SK-N-SH treated with all-trans-retinoic acid at 6 μM for 48 hours (cell line): ENCODE measurements around the gene SEC24C.

Experiments
- ATAC-seq: fragments of 200-7000 bp; cut with Tn5 transposase; 3 replicates; pipeline ENCODE4 v1.9.1; 2020; ENCODE audit warnings: mild to moderate bottlenecking, moderate library complexity
- BACH2 ChIP-seq: fragments of 250-450 bp; sonication (Bioruptor Pico); IDR thresholded peaks from 2 replicates; pipeline ENCODE4 v1.9.0; 2021; ENCODE audit warnings: mild to moderate bottlenecking, borderline replicate concordance
- CSRNP3 ChIP-seq: fragments of 250-450 bp; sonication (Bioruptor Pico); IDR thresholded peaks from 2 replicates; pipeline ENCODE4 v1.5.1; 2021; ENCODE audit warnings: mild to moderate bottlenecking, moderate library complexity
- OSR1 ChIP-seq: fragments of 250-450 bp; sonication (Bioruptor Pico); IDR thresholded peaks from 2 replicates; pipeline ENCODE4 v1.8.0; 2022; ENCODE audit warnings: moderate library complexity, mild to moderate bottlenecking, inconsistent platforms
- POU6F1 ChIP-seq: fragments of 250-450 bp; sonication (Bioruptor Pico); IDR thresholded peaks from 2 replicates; pipeline ENCODE4 v1.8.0; 2021; ENCODE audit warnings: low read depth, mild to moderate bottlenecking, moderate library complexity, borderline replicate concordance
- PPARA ChIP-seq: fragments of 250-450 bp; sonication (Bioruptor Pico); IDR thresholded peaks from 2 replicates; pipeline ENCODE4 v1.5.0; 2020; ENCODE audit warnings: mild to moderate bottlenecking, borderline replicate concordance
- RARB ChIP-seq: fragments of 250-450 bp; sonication (Bioruptor Pico); IDR thresholded peaks from 2 replicates; pipeline ENCODE4 v1.8.0; 2021; ENCODE audit warnings: mild to moderate bottlenecking, moderate library complexity
- TCF4 ChIP-seq: fragments of 250-450 bp; sonication (Bioruptor Pico); IDR thresholded peaks from 2 replicates; pipeline ENCODE4 v1.8.0; 2021; ENCODE audit warnings: mild to moderate bottlenecking, moderate library complexity, borderline replicate concordance
- TOX ChIP-seq: fragments of 250-450 bp; sonication (Bioruptor Pico); IDR thresholded peaks from 2 replicates; pipeline ENCODE4 v1.8.0; 2021; ENCODE audit warnings: mild to moderate bottlenecking, moderate library complexity, borderline replicate concordance
- TSHZ2 ChIP-seq: fragments of 250-450 bp; sonication (Bioruptor Pico); IDR thresholded peaks from 2 replicates; pipeline ENCODE4 v1.5.0; 2020; ENCODE audit warnings: mild to moderate bottlenecking, moderate library complexity
- ZC3H10 ChIP-seq: fragments of 250-450 bp; sonication (Bioruptor Pico); IDR thresholded peaks from 2 replicates; pipeline ENCODE4 v1.5.1; 2021; ENCODE audit warnings: mild to moderate bottlenecking, moderate library complexity
- ZFP3 ChIP-seq: fragments of 250-450 bp; sonication (Bioruptor Pico); IDR thresholded peaks from 2 replicates; pipeline ENCODE4 v1.5.0; 2020; ENCODE audit warnings: mild to moderate bottlenecking, moderate library complexity
- ZFP30 ChIP-seq: fragments of 450-650 bp; formaldehyde crosslinking; IDR thresholded peaks from 2 replicates; pipeline ENCODE4 v1.5.0; 2022; ENCODE audit warnings: mild to moderate bottlenecking, moderate library complexity
- ZNF565 ChIP-seq: fragments of 450-650 bp; formaldehyde crosslinking; conservative IDR thresholded peaks from 2 replicates; pipeline ENCODE4 v1.5.0; 2020; ENCODE audit warnings: low read depth, mild to moderate bottlenecking, moderate library complexity
- ZNF8 ChIP-seq: fragments of 450-650 bp; formaldehyde crosslinking; IDR thresholded peaks from 2 replicates; pipeline ENCODE4 v1.5.0; 2020; ENCODE audit warnings: mild to moderate bottlenecking, moderate library complexity
- TF ChIP-seq, protein P1 (sequence below): fragments of 250-450 bp; sonication (Bioruptor Pico); IDR thresholded peaks from 2 replicates; pipeline ENCODE4 v1.5.1; 2020; ENCODE audit warnings: low read depth, mild to moderate bottlenecking, moderate library complexity
- TF ChIP-seq, protein P2 (sequence below): fragments of 250-450 bp; sonication (Bioruptor Pico); IDR thresholded peaks from 2 replicates; pipeline ENCODE4 v1.8.0; 2020; ENCODE audit warnings: mild to moderate bottlenecking, moderate library complexity, borderline replicate concordance

The SEC24C gene

DNA sequence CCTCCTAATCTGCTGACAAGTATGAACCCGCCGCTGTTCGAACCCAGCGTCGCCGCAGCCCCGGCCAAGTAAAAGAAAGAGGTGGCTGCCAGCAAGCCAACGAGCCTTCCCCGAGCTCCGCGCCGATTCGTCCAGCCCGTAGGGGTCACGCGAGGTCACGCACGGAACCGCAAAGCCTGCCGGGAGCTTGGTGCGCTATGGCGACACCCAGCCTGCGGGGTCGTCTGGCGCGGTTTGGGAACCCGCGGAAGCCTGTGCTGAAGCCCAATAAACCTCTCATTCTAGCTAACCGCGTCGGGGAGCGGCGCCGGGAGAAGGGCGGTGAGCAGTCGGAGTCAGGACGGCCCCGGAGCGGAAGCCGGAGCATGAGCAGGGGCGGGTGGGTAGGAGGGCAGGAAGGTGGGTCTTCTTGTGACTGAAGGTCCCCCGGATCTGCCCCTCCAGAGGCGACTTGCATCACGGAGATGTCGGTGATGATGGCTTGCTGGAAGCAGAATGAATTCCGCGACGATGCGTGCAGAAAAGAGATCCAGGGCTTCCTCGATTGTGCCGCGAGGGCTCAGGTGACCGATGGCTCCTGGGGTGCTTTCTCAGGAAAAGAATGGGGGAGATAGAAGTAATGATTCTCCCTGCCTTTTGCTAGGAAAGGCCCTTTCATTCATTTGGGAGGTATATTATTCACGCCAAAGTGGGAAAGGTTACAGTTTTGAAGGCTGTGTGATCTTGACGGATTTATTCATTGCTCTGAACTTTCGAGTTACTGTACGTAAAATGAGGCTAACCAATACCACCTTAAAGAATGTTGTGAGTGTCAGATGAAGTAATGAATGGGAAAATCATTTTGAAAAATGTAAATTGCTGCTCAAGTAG, 37.9 kb downstream of the SEC24C start, which contains the start of gene CHCHD1 (continued):
- no peak for TF ChIP-seq TSHZ2
- no peak for TF ChIP-seq ZNF565 (CRISPR knock-in tag)
- no peak for TF ChIP-seq CSRNP3 (CRISPR knock-in tag)

GRCh38 chr10:73782749-73783085, 38.5 kb downstream of the SEC24C start:
- TF ChIP-seq POU6F1 (CRISPR knock-in tag) (no peak), ZFP3 (no peak), TCF4 (CRISPR knock-in tag) (no peak), RARB (no peak), PPARA (CRISPR knock-in tag) (no peak), BACH2 (CRISPR knock-in tag) (no peak), TOX (CRISPR knock-in tag) (no peak), ZFP30 (CRISPR knock-in tag) (no peak), OSR1 (CRISPR knock-in tag) (no peak)
- TF ChIP-seq, protein P1, sequence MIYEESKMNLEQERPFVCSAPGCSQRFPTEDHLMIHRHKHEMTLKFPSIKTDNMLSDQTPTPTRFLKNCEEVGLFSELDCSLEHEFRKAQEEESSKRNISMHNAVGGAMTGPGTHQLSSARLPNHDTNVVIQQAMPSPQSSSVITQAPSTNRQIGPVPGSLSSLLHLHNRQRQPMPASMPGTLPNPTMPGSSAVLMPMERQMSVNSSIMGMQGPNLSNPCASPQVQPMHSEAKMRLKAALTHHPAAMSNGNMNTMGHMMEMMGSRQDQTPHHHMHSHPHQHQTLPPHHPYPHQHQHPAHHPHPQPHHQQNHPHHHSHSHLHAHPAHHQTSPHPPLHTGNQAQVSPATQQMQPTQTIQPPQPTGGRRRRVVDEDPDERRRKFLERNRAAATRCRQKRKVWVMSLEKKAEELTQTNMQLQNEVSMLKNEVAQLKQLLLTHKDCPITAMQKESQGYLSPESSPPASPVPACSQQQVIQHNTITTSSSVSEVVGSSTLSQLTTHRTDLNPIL (CRISPR knock-in tag): no peak
- TF ChIP-seq, protein P2, sequence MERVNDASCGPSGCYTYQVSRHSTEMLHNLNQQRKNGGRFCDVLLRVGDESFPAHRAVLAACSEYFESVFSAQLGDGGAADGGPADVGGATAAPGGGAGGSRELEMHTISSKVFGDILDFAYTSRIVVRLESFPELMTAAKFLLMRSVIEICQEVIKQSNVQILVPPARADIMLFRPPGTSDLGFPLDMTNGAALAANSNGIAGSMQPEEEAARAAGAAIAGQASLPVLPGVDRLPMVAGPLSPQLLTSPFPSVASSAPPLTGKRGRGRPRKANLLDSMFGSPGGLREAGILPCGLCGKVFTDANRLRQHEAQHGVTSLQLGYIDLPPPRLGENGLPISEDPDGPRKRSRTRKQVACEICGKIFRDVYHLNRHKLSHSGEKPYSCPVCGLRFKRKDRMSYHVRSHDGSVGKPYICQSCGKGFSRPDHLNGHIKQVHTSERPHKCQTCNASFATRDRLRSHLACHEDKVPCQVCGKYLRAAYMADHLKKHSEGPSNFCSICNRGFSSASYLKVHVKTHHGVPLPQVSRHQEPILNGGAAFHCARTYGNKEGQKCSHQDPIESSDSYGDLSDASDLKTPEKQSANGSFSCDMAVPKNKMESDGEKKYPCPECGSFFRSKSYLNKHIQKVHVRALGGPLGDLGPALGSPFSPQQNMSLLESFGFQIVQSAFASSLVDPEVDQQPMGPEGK (CRISPR knock-in tag): no peak
- no peak for ATAC-seq

DNA sequence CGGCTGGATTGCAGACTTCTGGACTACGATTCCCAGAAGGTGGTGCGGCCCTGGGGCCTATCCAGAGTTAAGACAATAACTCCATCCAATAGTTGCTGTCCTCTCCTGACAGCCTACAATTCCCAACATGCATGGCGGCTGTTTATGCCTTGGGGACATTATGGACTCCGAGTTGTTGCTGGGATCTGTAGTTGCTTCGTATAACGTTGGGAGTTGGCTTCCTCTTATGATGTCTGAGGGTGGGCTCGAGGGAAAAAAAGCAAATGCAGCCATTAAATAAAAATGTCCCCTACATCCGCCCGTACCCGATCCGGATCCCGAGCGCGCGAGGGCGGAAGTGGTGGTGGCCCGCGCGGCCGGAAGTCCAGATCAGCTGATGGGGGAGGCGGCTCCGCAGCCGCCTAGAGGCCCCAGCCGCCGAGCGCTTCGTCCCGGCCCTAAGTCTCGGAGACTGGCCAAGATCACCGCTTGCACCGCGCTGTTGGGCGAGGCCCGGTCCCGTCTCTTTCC, 41.1 kb downstream of the SEC24C start, which contains the start of gene ZSWIM8:
Gene ZSWIM8, plus strand, starts transcription at position 396 of the 510 bp plus-strand sequence. CDS start 273 bp downstream, outside the sequence.
- peak; percentile 94 for ATAC-seq
- no peak for TF ChIP-seq ZC3H10
- TF ChIP-seq, all 23 proteins: peak for 0

DNA sequence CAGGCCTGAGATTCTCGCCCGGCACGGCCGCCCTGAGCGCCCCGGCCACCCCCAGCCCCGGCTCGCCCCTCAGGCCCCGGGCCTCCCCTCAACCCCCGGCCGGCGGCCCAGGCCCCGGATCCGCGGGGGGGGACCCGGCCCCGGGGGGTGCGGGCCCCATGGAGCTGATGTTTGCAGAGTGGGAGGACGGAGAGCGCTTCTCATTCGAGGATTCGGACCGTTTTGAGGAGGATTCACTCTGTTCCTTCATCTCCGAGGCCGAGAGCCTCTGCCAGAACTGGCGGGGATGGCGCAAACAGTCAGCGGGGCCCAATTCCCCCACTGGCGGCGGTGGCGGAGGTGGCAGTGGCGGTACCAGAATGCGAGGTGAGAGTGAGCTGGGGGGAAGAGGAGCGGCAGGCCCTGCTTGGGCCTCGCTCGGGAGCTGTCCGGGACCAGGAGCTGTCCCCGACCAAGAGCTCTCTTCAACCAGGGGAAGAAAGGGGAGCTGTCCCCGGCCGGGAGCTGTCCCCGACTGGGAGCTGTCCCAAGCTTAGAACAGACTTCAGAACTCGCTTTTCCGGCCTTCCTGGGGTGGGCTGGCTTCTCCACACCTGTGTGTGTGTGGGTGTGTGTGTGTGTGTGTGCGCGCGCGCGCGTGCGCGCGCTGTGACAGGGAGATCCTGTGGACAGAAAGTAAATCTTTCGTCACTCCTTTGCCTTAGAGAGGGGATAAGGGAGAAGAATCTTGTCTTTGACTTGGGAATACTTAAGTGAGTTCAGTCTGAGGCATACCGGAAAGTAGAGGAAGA, 41.7 kb downstream of the SEC24C start:
- peak; percentile 11 for ATAC-seq
- TF ChIP-seq CSRNP3 (CRISPR knock-in tag) (no peak), ZNF8 (CRISPR knock-in tag) (no peak)
